D721Med (cell line): Measurements from ENCODE around the gene PRDM4.

Experiments
- DNase-seq: peaks from one replicate; pipeline ENCODE4 v3.0.0; 2011; ENCODE audit warnings: low spot score; ENCODE audit not compliant: insufficient read length
- FAIRE-seq: peaks from 2 replicates; lab custom pipeline; 2011; peaks lifted over from hg19 to GRCh38; lab: Jason Lieb, UNC
- TF ChIP-seq, protein P1 (sequence below): IDR thresholded peaks from 2 replicates; pipeline ENCODE4 v1.5.1; 2012; ENCODE audit warnings: mild to moderate bottlenecking, control low read depth; ENCODE audit not compliant: insufficient read depth; ENCODE audit errors: missing control alignments

Gene PRDM4

DNA sequence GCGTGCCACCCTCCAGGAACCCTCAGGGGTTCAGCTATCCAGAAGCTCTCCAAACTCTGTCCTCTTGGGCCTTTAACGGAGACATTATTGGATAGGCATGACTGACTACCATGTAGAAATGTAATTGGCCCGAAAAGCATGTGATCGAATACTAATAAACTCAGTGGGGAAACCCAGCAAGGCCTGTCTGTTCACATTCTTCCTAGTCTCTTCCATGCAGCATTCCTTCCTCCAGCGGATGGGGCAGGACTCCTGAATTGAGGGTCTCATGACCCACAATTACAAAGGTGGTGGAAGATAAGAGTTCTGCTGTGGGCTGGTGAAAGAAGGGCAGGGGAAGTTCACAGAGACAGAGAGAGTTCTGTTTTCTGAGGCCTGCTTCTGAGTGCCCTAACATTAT lies 6.5 kb upstream of the PRDM4 start:
- FAIRE-seq = no peak
- TF ChIP-seq, protein P1, sequence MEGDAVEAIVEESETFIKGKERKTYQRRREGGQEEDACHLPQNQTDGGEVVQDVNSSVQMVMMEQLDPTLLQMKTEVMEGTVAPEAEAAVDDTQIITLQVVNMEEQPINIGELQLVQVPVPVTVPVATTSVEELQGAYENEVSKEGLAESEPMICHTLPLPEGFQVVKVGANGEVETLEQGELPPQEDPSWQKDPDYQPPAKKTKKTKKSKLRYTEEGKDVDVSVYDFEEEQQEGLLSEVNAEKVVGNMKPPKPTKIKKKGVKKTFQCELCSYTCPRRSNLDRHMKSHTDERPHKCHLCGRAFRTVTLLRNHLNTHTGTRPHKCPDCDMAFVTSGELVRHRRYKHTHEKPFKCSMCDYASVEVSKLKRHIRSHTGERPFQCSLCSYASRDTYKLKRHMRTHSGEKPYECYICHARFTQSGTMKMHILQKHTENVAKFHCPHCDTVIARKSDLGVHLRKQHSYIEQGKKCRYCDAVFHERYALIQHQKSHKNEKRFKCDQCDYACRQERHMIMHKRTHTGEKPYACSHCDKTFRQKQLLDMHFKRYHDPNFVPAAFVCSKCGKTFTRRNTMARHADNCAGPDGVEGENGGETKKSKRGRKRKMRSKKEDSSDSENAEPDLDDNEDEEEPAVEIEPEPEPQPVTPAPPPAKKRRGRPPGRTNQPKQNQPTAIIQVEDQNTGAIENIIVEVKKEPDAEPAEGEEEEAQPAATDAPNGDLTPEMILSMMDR = no peak
- DNase-seq = no peak

DNA sequence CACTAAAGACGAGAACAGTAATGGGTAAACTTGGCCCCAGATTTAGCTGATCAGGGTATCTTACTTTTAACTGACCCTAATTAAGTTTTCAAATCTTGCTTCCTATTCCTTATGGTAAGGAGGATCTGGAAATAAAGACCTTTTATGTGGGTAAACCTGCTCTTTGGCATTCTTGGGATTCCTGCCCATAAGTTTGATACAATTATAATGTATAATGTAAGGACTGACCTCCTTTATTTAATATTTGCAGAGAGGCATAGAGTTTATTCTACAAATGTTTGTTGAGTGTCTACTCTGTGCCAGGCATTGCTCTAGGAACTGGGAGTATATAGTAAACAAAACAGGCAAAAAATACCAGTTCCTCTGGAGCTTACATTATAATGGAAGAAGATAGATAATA lies 4.4 kb upstream of the PRDM4 start:
- no peak for DNase-seq
- TF ChIP-seq, protein P1 = no peak
- no peak for FAIRE-seq

DNA sequence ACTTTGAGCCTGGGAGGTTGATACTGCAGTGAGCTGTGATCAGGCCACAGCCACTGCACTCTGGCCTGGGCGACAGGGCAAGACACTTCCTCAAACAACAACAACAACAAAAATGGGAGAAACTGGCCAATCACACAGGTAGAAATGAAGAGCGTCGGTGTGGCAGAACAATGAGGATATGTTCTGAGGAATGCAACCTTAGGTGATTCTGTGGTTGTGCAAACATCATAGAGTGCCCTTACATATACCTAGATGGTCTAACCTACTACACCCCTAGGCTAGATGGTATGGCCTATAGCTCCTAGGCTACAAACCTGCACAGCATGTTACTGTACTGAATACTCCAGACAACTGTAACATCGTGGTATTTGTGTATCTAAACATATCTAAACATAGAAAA lies 3.7 kb upstream of the PRDM4 start:
- FAIRE-seq (no peak), DNase-seq (no peak)
- TF ChIP-seq, protein P1 = no peak

DNA sequence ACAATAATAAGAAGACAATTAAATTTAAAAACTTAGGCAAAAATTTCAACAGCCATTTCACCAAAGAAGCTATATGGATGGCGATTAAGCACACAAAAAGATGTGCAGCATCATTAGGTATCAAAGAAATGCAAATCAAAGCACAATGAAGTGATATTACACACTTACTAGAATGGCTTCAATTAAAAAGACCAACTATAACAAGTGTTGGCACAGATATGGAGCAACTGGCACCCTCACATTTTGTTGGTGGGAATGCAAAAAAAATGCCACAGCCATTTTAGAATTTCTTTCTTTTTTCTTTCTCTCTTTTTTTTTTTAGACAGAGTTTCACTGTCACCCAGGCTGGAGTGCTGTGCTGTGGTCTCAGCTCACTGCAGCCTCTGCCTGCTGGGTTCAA lies 1.9 kb upstream of the PRDM4 start:
- no peak for FAIRE-seq
- DNase-seq = no peak
- TF ChIP-seq, protein P1 = no peak

DNA sequence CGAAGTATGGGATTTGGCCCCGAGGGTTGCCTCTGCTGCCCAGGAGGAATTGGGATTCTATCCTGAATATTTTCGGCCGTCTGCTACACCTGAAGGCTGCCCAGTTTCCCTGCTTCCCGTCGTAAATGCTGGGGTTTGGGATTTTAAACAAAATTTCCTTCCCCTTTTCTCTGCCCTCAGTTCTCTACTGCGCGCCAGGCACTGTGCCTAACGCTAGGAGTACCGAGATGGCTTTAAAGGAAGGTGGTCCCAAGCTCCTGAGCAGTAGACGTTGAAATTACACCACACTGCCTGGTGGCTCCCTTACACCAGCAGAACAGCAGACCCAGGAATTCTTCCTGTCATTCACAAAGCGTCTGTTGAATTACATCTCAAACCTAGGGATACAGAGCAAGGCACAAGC lies 566 bp upstream of the PRDM4 start:
- DNase-seq (no peak), FAIRE-seq (no peak)
- TF ChIP-seq, protein P1 = no peak

DNA sequence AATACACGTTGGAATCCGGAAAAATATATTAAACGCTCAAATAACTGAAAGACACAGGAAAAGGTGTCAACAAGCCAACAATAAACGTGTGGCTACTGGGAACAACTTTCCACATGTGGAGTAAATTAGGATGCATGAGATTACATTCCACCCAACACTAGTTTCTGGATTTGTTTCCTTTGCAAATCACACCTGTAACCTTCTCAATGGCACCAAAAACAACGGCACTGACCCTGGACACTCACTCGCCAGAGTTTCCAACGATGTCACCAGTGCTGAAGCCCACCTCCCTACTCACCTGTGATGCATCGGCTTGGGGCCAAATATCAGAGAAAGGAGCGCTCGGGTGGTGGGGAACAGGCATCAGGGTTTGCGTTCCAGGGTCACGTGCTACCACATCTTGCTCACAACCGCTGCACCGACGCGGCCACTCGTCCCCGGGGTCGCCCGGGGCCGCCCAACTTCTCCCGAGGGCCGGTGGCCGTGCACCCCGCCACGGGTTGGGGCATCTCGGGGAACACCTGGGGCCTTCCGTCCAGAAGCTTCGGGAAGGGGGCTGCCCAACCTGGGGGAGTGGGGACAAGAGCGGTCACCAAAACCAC lies 629 bp downstream of the PRDM4 start:
- DNase-seq (no peak), FAIRE-seq (no peak)
- TF ChIP-seq, protein P1 = no peak

DNA sequence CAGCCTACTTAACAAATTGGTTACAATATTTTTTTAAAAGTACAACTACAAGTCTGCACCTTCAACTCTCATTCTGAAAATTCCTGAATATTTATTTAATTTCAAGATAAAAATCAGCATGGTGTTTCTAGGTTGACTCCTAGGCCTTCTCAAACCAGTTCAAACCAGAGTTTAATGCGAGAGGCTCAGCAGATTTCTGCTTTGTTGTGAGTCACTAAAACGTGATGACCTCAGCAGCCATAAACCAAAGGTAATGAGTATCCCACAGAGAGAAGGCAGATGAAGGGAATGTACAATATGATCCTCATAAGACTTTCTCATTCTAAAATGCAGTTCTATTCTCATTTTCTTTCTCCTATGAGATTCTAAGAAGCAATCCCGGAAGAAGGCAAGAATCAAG lies 1.5 kb downstream of the PRDM4 start:
- TF ChIP-seq, protein P1 = no peak
- DNase-seq (no peak), FAIRE-seq (no peak)
